Cortex of kidney (tissue), 1 donor: Measurements from ENCODE around the gene SKOR1.

Source experiments
- DNase-seq: peaks from one replicate; lab custom pipeline; 2025; lab: John Stamatoyannopoulos, UW

The SKOR1 gene

GRCh38 chr15:67820122-67820991, 5.0 kb upstream of the SKOR1 start:
- no peak for DNase-seq

- no peak for DNase-seq
Measured at GRCh38 chr15:67820992-67821783, 4.1 kb upstream of the SKOR1 start.

GRCh38 chr15:67821784-67822440, 3.4 kb upstream of the SKOR1 start:
- no peak for DNase-seq

GRCh38 chr15:67822537-67823313, 2.6 kb upstream of the SKOR1 start:
- DNase-seq: no peak

GRCh38 chr15:67823314-67824196, 1.8 kb upstream of the SKOR1 start:
- no peak for DNase-seq

GRCh38 chr15:67824197-67824968, 926 bp upstream of the SKOR1 start:
- no peak for DNase-seq

GRCh38 chr15:67825881-67826716, 790 bp downstream of the SKOR1 start:
- no peak for DNase-seq

- DNase-seq: no peak
Measured at GRCh38 chr15:67826717-67827561, 1.6 kb downstream of the SKOR1 start.

- DNase-seq: no peak
Measured at GRCh38 chr15:67827562-67828277, 2.4 kb downstream of the SKOR1 start.

GRCh38 chr15:67828278-67828968, 3.1 kb downstream of the SKOR1 start:
- no peak for DNase-seq

- no peak for DNase-seq
Measured at GRCh38 chr15:67828969-67829646, 3.8 kb downstream of the SKOR1 start.

- no peak for DNase-seq
Measured at GRCh38 chr15:67829647-67830504, 4.6 kb downstream of the SKOR1 start.

GRCh38 chr15:67831363-67831762, 6.1 kb downstream of the SKOR1 start:
- no peak for DNase-seq

GRCh38 chr15:67832031-67832551, 6.8 kb downstream of the SKOR1 start:
- DNase-seq: no peak
